Suprapubic skin (tissue), 3 donors: ENCODE measurements around the gene INTU.

Experiments used
- CTCF ChIP-seq, 2 donors: fragments of 200-600 bp in 1 of 2; fragments of 450-650 bp in 1 of 2; sonication (generic) in 1 of 2; IDR thresholded peaks; one replicate each; pipeline ENCODE4 v1.5.1; 2016 to 2019; ENCODE audit warnings: antibody characterized with exemption in 2 of 2, mild to moderate bottlenecking in 1 of 2, moderate library complexity in 1 of 2
- EP300 ChIP-seq: sonication (generic); formaldehyde crosslinking; IDR thresholded peaks from one replicate; pipeline ENCODE4 v1.6.1; 2017; ENCODE audit warnings: antibody characterized with exemption
- POLR2A ChIP-seq, 2 donors: fragments of 450-650 bp; IDR thresholded peaks; one replicate each; pipeline ENCODE4 v1.6.1; 2017; ENCODE audit warnings: antibody characterized with exemption in 2 of 2, mild to moderate bottlenecking in 2 of 2, moderate library complexity in 2 of 2

GRCh38 chr4:127748957-127749356 lies 116.2 kb downstream of the INTU start:
- no peak for TF ChIP-seq POLR2A (IDR thresholded peaks at IDR 0.05)
- TF ChIP-seq CTCF (IDR thresholded peaks at IDR 0.05) = no peak
- TF ChIP-seq EP300 = no peak
